Peyer's patch (tissue), 4 donors: ENCODE results near the gene TAPBPL.
"Not testable (repeated sequence)": the region's sequence is repeated elsewhere in the genome, so short reads cannot be mapped to it uniquely, and the experiment has no call there.

Experiments used
- POLR2A ChIP-seq, 2 donors: fragments of 450-650 bp; IDR thresholded peaks; one replicate each; pipeline ENCODE4 v1.5.1; 2017; ENCODE audit warnings: antibody characterized with exemption in 2 of 2, mild to moderate bottlenecking in 2 of 2, moderate library complexity in 2 of 2
- TF ChIP-seq, protein P1 (sequence below), 6 experiments: fragments of 450-650 bp in 4 of 6; fragments of 200-600 bp in 2 of 6; sonication (generic) in 1 of 6; IDR thresholded peaks; one replicate each; pipeline ENCODE4 v1.5.1; 2017 to 2019; ENCODE audit warnings: antibody characterized with exemption in 6 of 6, mild to moderate bottlenecking in 3 of 6, moderate library complexity in 1 of 6

DNA sequence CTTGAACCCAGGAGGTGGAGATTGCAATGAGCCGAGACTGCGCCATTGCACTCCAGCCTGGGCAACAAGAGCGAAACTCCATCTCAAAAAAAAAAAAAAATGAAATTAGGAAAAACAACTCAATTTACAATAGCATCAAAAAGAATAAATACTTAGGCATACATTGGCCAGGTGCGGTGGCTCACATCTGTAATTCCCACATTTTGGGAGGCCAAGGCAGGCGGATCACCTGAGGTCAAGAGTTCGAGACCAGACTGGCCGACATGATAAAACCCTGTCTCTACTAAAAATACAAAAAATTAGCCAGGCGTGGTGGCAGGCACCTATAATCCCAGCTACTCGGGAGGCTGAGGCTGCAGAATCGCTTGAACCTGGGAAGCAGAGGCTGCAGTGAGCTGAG lies 24.0 kb upstream of the TAPBPL start:
- TF ChIP-seq, protein P1, sequence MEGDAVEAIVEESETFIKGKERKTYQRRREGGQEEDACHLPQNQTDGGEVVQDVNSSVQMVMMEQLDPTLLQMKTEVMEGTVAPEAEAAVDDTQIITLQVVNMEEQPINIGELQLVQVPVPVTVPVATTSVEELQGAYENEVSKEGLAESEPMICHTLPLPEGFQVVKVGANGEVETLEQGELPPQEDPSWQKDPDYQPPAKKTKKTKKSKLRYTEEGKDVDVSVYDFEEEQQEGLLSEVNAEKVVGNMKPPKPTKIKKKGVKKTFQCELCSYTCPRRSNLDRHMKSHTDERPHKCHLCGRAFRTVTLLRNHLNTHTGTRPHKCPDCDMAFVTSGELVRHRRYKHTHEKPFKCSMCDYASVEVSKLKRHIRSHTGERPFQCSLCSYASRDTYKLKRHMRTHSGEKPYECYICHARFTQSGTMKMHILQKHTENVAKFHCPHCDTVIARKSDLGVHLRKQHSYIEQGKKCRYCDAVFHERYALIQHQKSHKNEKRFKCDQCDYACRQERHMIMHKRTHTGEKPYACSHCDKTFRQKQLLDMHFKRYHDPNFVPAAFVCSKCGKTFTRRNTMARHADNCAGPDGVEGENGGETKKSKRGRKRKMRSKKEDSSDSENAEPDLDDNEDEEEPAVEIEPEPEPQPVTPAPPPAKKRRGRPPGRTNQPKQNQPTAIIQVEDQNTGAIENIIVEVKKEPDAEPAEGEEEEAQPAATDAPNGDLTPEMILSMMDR (IDR thresholded peaks at IDR 0.05) = not testable (repeated sequence)
- TF ChIP-seq POLR2A (IDR thresholded peaks at IDR 0.05) = not testable (repeated sequence)
